Brain microvascular endothelial cell (primary cell): ENCODE results near the gene ATRN.

Experiments
- DNase-seq: peaks from one replicate; pipeline ENCODE4 v3.0.0-alpha.2; 2020
- H3K27ac ChIP-seq: fragments of 250-450 bp; sonication (Bioruptor Pico); 2 replicates; pipeline ENCODE4 v1.5.1; 2020; ENCODE audit warnings: mild to moderate bottlenecking, moderate library complexity
- H3K27me3 ChIP-seq: fragments of 250-450 bp; sonication (Bioruptor Pico); replicated peaks from 2 replicates; pipeline ENCODE4 v1.5.1; 2020; ENCODE audit warnings: mild to moderate bottlenecking
- H3K36me3 ChIP-seq: fragments of 250-450 bp; sonication (Bioruptor Pico); replicated peaks from 2 replicates; pipeline ENCODE4 v1.5.1; 2020; ENCODE audit warnings: mild to moderate bottlenecking
- H3K4me3 ChIP-seq: 2 replicates; pipeline ENCODE4 v1.5.1; 2011; ENCODE audit warnings: low read depth, mild to moderate bottlenecking, control low read depth, low read length, moderate library complexity
- CTCF ChIP-seq: IDR thresholded peaks from 2 replicates; pipeline ENCODE4 v1.5.1; 2011; ENCODE audit warnings: low read depth, mild to moderate bottlenecking, moderate library complexity, low read length, control low read depth, inconsistent platforms; ENCODE audit errors: missing control alignments
- in situ Hi-C: cut with HindIII; loops from 2 replicates; pipeline ENCODE4 v1.10.0; 2017; ENCODE audit warnings: low sequenced_read_pairs, low pct_ligation_motif_present

The ATRN gene

GRCh38 chr20:3673221-3674070 is 202.6 kb downstream of the ATRN start:
- no peak overlapping the region for H3K4me3 ChIP-seq
- H3K36me3 ChIP-seq = no peaks in the 10 kb centered on the region
- no peak overlapping the region for H3K27ac ChIP-seq
- H3K27me3 ChIP-seq = peaks cover 3% of the 10 kb centered on the region
- TF ChIP-seq CTCF = no peak
- in situ Hi-C loops = no loop called here
- DNase-seq = no peak

DNA sequence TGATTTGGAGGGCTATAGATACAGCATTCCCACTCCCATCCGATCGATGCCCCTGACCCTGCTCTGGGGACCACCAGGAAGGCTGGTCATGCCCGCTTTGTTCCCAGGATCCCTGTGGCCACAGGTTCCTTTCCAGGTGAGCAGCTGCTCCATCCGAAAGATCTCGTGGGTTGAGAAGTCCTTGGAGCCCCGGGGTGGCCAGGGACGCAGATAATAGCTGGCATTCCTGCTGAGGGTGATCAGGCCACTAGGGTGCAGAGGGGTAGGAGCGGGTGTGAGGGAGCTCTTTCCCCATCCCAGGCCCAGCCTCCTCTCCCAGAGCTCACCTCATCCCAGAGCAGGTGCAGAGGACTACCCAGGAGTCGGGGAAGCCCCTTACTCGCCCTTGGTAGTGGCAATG is 203.6 kb downstream of the ATRN start:
- TF ChIP-seq CTCF = no peak
- H3K4me3 ChIP-seq = no peak overlapping the region
- no peak overlapping the region for H3K27ac ChIP-seq
- in situ Hi-C loops = no loop called here
- H3K36me3 ChIP-seq = no peaks in the 10 kb centered on the region
- DNase-seq = no peak
- H3K27me3 ChIP-seq = peaks cover 3% of the 10 kb centered on the region

DNA sequence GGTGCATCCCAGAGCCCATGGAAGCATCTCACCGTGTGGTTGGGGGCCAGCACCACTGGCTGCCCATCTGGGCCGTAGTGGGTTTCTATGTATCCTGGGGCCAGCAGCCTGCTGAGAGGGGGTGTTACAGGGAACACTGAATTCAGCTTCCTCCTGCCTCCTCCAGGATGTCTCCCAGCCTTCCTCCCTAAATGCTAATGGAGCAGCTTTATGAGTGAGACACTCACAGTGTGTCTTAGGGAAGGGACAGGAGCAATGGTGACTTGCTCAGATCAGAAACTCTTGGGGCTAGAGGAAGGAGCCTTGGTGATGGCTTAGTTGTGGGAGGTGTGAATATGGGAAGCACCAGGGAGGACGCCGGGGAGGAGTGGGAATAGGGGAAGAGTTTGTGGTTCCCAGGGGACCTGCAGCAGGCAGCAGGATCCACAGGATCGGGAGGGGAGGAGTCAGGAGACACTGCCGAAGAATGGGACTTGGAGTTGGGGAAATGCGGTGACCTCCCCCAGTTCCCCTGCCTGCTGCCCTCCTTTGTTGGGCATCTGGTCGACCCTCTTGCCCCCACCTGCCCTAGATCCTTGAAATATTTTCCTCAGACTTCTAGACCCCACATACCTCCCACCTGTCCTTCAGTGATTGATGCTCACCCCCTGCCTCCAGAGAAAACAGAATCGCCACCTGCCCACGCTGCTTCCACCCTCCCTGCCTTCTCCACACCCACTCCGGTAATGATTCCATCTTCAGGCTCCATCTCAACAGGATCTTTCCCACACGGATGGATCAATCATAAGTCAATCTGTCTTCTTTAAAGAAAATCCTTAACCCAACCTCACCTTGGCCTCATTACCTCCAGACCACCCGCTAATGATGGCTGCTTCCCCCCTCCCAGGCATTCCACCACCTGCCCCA is 204.4 kb downstream of the ATRN start:
- TF ChIP-seq CTCF = no peak

DNA sequence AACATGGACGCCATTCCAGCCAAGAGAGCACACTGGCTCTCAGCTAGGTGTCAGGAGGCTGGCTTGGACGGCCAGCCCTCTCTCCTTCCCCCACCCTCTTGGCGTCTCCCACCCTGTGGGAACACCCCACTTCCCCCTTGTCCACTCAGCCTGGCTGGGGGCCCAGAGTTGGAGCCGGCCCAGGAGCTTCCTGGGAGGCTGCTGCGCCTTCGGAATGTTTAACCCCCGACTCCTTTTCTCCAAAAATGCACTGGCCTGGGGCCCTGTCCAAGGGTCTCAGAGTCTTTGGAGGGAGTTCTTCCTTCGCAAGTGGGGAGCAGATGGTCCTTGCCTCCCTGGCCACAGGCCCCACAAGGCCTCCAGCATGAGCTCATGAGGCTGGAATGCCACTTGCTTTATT is 206.9 kb downstream of the ATRN start:
- H3K27me3 ChIP-seq = peaks cover 11% of the 10 kb centered on the region

More for the DNA sequence above, 204.4 kb downstream of the ATRN start:
- H3K27ac ChIP-seq = no peak overlapping the region
- peaks cover 3% of the 10 kb centered on the region for H3K27me3 ChIP-seq
- H3K4me3 ChIP-seq = no peak overlapping the region
- no peaks in the 10 kb centered on the region for H3K36me3 ChIP-seq
- DNase-seq = no peak
- in situ Hi-C loops = no loop called here

DNA sequence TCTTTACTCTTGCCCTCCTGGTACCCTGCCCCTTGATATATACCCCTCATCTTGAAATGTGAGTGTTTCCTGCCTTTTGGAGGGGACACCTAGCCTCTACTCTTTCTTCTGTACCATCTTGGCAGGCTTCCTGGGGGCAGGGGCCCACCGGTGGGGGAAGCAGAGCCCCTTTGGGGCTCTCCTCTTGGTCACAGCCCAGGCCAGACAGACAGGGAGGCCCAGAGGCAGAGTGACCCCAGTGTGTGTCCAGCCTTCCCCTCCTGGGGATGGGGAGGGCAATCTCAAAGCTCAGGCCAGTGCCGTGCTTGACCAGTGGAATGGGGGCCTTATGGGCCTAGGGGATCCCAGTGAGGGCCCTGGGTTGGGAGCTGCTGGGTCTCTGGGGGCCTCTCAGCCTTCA is 207.4 kb downstream of the ATRN start:
- no peak for DNase-seq
- Histone ChIP-seq H3K4me3 (no peak overlapping the region), H3K27ac (no peak overlapping the region), H3K27me3 (peaks cover 11% of the 10 kb centered on the region), H3K36me3 (no peaks in the 10 kb centered on the region)
- no peak for TF ChIP-seq CTCF
- in situ Hi-C loops = no loop called here

More for the DNA sequence above, 206.9 kb downstream of the ATRN start:
- TF ChIP-seq CTCF = no peak
- in situ Hi-C loops = no loop called here
- H3K4me3 ChIP-seq = no peak overlapping the region
- DNase-seq = no peak
- no peaks in the 10 kb centered on the region for H3K36me3 ChIP-seq
- H3K27ac ChIP-seq = no peak overlapping the region
